NCI-H1417 (cell line): ENCODE measurements around the gene ABCA8.

Experiments
- DNase-seq, 3 experiments: peaks; one replicate each; lab custom pipeline; 2025; lab: John Stamatoyannopoulos, UW

The ABCA8 gene

GRCh38 chr17:68867759-68868516 is 87.3 kb downstream of the ABCA8 start:
- DNase-seq = no peak

- no peak for DNase-seq
These were observed 89.6 kb downstream of the ABCA8 start for GRCh38 chr17:68865584-68865983.

- DNase-seq = no peak
These were observed 92.0 kb downstream of the ABCA8 start for GRCh38 chr17:68863091-68863652.

GRCh38 chr17:68861602-68862001 is 93.6 kb downstream of the ABCA8 start:
- peak; percentile 41 to 80 (median 43) for DNase-seq

GRCh38 chr17:68860941-68861340 is 94.3 kb downstream of the ABCA8 start:
- DNase-seq = no peak

GRCh38 chr17:68854452-68854851 is 100.7 kb downstream of the ABCA8 start:
- DNase-seq = no peak

GRCh38 chr17:68853439-68853838 is 101.8 kb downstream of the ABCA8 start:
- no peak for DNase-seq

- DNase-seq = no peak
These were observed 102.2 kb downstream of the ABCA8 start for GRCh38 chr17:68853036-68853435.

- DNase-seq = no peak
These were observed 103.3 kb downstream of the ABCA8 start for GRCh38 chr17:68851890-68852289.

- no peak for DNase-seq
These were observed 104.3 kb downstream of the ABCA8 start for GRCh38 chr17:68850749-68851510.

GRCh38 chr17:68849673-68850610 is 105.2 kb downstream of the ABCA8 start:
- DNase-seq = peak; percentile 41 to 76 (median 58)

- DNase-seq = peak in 1 of 3 experiments; percentile 14
These were observed 107.5 kb downstream of the ABCA8 start for GRCh38 chr17:68847711-68848110.

GRCh38 chr17:68843522-68843921 is 111.7 kb downstream of the ABCA8 start:
- DNase-seq = peak in 2 of 3 experiments; percentile 2 to 67

- no peak for DNase-seq
These were observed 115.1 kb downstream of the ABCA8 start for GRCh38 chr17:68840073-68840472.

GRCh38 chr17:68835071-68835470 is 120.1 kb downstream of the ABCA8 start:
- DNase-seq = no peak

GRCh38 chr17:68834328-68834836 is 120.8 kb downstream of the ABCA8 start:
- DNase-seq = no peak

- no peak for DNase-seq
These were observed 122.9 kb downstream of the ABCA8 start for GRCh38 chr17:68832109-68832802.

- no peak for DNase-seq
These were observed 124.0 kb downstream of the ABCA8 start for GRCh38 chr17:68831170-68831569.

GRCh38 chr17:68830313-68830712 is 124.9 kb downstream of the ABCA8 start:
- no peak for DNase-seq

- DNase-seq = no peak
These were observed 126.0 kb downstream of the ABCA8 start for GRCh38 chr17:68829211-68829610.

- DNase-seq = no peak
These were observed 130.5 kb downstream of the ABCA8 start for GRCh38 chr17:68824707-68825106.
